IPS-18a (cell line): Measurements from ENCODE around the gene ZSCAN26.

Experiments used
- H3K27ac ChIP-seq: one replicate; pipeline ENCODE4 v1.5.1; 2013; ENCODE audit warnings: low read length
- H3K27me3 ChIP-seq: one replicate; pipeline ENCODE4 v1.6.1; 2013; ENCODE audit warnings: mild to moderate bottlenecking, low read length; ENCODE audit not compliant: control insufficient read depth, insufficient read depth
- H3K36me3 ChIP-seq: one replicate; pipeline ENCODE4 v1.6.1; 2013; ENCODE audit warnings: low read depth, low read length; ENCODE audit not compliant: control insufficient read depth
- H3K4me1 ChIP-seq: one replicate; pipeline ENCODE4 v1.6.1; 2013; ENCODE audit warnings: low read depth, low read length; ENCODE audit not compliant: control insufficient read depth
- H3K4me3 ChIP-seq: one replicate; pipeline ENCODE4 v1.5.1; 2013; ENCODE audit warnings: low read length
- H3K9ac ChIP-seq: one replicate; pipeline ENCODE4 v1.6.1; 2013; ENCODE audit warnings: mild to moderate bottlenecking, low read length, moderate library complexity
- H3K9me3 ChIP-seq: one replicate; pipeline ENCODE4 v1.6.1; 2013; ENCODE audit warnings: low read depth, low read length; ENCODE audit not compliant: control insufficient read depth

The ZSCAN26 gene

DNA sequence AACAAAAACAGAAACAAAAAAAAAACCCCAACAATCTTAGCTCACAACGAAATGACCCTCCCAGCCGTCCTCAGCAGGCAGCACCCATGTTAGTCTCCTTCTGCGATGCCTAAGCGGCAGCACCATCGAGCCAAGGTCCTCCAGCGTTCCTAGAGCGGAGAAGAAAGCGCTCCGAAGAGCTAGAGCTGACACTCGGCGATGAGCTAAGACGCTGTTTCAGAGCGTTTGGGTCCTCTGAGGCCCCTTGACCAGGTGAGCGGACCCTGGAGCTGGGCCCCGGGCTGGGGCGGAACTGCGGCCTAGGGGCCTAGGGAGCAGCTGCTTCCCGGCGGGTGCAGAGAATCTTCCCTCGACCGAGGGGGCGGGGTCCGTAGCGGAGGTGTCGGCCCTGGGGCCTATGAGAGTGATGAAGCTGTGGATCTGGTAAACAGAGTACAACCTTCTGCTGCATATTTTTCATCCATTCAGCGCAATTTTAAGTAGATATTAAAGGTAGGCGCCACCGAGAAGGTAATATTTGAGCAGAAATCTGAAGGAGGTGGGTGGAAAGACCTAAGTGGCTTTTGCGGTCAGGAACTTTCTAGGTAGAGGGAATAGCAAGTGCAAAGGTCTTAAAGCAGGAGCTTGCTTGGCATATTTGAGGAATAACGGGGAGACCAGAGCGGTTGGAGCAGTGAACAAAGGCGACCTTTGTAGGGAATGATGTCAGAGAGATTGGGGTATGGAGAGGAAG is at the start of gene ZSCAN26:
TSS of gene ZSCAN26 (plus strand) at position 182 of the 733 bp plus-strand sequence. CDS start 4,777 bp downstream, outside the sequence.
- Histone ChIP-seq H3K4me3 (peak within 1 kb of the TSS; percentile 87), H3K9ac (peak within 1 kb of the TSS; percentile 82), H3K27ac (peak within 1 kb of the TSS; percentile 54), H3K4me1 (peaks cover 6% of the 10 kb centered on the region), H3K27me3 (peaks cover 15% of the 10 kb centered on the region), H3K36me3 (peaks cover 5% of the 10 kb centered on the region), H3K9me3 (no peaks in the 10 kb centered on the region)

DNA sequence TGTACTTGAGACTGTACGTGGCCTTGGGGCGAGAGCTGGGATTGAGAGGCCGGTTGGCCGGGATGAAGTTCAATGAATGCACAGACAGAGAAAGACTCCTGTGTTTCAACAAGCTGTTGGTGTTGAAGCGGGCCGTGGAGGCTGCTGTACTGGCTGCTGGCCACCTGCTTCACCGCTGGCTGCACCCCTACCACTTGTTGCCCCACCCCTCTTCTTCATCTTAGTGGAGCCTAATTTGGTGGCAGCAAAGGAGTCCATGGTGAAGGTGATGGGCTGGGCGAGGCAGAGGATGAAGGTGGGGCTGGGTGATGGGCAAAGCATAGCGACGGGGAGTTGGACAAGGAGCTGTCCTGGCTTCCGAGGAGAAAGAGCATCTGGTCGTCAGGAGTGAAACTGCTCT is 49.1 kb upstream of the ZSCAN26 start:
- no peak overlapping the region for H3K9ac ChIP-seq
- H3K4me3 ChIP-seq: peak overlapping the region; percentile 64
- H3K27ac ChIP-seq: no peak overlapping the region
- H3K4me1 ChIP-seq: peaks cover 8% of the 10 kb centered on the region
- peaks cover 67% of the 10 kb centered on the region for H3K27me3 ChIP-seq
- no peaks in the 10 kb centered on the region for H3K9me3 ChIP-seq
- H3K36me3 ChIP-seq: no peaks in the 10 kb centered on the region

DNA sequence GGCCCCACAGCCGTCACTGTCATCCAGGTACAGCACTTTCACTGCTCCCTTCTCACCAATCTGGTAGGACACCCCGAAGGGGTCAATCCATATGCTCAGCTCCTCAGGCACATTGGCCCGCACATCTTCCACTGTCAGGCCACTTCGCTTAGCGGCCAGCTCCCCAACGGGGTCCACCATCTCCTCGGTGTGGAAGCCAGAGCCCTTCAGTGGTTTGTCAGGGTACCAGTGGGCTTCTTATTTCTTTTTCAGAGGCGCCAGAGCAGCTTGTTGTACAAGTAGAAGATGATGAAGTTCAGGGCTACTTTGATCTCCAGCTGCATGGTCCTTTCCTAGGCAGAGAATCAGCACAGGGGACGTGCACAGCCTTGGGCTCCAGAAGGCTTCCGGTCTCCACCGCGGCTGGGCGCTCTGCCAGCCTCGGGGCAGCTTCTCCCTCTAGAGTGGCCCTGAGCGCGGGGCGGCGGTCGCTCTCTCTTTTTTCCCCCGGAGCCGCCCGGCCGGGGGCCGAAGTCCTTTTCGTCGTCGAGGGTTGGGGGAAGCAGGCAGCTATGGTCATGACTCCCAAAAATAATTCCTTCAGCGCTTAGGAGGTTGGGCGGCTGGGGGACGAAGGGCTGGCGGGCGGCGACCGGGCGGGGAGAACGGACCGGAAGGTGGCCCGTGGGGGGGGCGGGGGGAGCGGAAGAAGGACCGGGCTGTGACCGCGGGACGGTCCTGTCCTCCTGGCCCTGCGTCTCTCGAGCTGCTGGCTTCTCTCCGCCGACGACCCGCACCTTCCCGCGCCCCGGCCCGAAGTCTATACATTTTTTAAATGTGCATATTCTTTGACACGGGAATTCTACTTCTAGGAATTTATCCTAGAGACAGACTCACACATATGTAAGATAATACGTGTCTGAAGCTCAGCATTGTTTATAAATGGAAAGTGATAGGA is 48.4 kb upstream of the ZSCAN26 start:
- H3K36me3 ChIP-seq: no peaks in the 10 kb centered on the region
- H3K4me1 ChIP-seq: peaks cover 3% of the 10 kb centered on the region
- peak overlapping the region; percentile 64 for H3K4me3 ChIP-seq
- no peak overlapping the region for H3K27ac ChIP-seq
- no peaks in the 10 kb centered on the region for H3K9me3 ChIP-seq
- peaks cover 69% of the 10 kb centered on the region for H3K27me3 ChIP-seq
- no peak overlapping the region for H3K9ac ChIP-seq

DNA sequence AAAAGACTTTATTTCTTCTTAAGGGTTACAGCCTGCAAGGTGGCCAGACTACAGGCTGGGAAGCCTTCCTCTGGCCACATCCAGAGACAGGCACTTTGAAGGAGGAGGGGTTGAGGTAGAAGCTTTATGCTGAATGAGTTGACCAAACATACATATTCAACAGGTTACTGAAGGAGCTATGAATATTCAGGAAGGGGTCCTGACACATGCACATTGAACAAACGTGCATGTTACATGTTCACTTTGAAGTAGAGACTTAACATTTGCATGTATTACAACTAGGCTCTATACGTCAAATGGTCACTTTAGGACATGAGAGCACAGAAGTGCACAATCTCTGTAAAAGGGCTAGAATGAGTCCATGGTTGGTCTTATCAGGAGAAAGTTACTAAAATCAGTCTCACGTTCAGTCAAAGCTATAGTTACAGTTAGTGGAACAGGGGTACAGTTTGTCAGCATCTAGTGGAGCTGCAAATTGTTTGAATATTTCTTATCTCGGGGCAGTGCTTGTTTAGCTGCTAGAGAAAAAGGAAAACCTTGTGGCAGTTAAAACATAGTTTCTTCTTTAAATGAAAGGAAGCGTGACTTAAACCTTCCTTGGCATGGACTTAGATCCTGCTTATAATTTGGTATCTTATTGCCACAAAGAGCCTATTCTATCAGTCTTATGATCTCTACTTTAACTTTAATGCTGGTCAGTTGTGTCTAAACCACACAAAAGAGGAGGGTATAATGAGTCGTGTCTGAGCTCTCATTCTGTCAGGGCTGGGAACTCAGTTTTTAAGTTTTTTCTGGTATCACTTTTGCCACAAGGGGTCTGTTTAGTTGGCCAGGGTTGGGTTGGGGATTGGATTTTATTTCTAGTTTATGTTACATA is 46.4 kb upstream of the ZSCAN26 start:
- Histone ChIP-seq H3K27ac (no peak overlapping the region), H3K27me3 (peaks cover 72% of the 10 kb centered on the region), H3K36me3 (no peaks in the 10 kb centered on the region), H3K9me3 (no peaks in the 10 kb centered on the region), H3K4me3 (no peak overlapping the region), H3K9ac (no peak overlapping the region), H3K4me1 (peaks cover 5% of the 10 kb centered on the region)

DNA sequence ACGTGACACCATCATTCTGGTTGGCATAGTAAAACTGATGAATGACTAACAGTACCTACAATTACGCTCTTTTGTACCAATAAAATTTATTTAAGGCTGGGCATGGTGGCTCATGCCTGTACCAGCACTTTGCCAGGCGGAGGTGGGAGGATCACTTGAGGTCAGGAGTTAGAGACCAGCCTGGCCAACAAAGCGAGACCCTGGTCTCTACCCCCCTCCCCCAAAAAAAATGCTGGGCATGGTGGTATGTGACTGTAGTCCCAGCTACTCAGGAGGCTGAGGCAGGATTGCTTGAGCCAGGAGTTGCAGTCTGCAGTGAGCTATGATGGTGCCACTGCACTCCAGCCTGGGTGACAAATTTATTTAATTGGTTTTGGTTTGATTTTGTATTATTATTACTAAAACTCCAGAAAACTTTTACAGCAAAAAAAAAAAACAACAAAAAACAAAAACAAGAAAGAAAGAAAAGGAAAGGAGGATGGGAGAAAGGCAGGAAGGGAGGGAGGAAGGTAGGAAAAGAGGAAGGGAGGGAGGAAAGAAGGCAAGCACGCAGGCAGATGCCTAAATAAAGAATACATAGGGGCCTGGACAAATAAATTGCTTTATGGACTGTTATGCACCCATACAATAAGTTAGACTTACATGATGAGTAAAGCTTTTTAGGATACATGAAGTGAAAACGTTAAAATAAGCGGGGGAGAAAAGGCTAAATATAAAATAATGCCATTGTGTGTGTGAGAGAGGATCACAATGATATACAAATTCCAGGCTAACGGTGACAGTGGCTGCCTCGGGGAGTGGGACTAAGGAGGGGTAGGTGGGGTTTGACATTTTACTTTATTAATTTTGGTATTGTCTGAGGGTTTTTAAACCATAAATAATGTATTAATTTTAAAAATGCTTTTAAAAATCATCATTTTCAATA is 42.5 kb upstream of the ZSCAN26 start:
- Histone ChIP-seq H3K9me3 (no peaks in the 10 kb centered on the region), H3K27ac (no peak overlapping the region), H3K4me3 (peak overlapping the region; percentile 90), H3K36me3 (peaks cover 25% of the 10 kb centered on the region), H3K9ac (peak overlapping the region; percentile 71), H3K4me1 (peaks cover 5% of the 10 kb centered on the region), H3K27me3 (peaks cover 53% of the 10 kb centered on the region)

DNA sequence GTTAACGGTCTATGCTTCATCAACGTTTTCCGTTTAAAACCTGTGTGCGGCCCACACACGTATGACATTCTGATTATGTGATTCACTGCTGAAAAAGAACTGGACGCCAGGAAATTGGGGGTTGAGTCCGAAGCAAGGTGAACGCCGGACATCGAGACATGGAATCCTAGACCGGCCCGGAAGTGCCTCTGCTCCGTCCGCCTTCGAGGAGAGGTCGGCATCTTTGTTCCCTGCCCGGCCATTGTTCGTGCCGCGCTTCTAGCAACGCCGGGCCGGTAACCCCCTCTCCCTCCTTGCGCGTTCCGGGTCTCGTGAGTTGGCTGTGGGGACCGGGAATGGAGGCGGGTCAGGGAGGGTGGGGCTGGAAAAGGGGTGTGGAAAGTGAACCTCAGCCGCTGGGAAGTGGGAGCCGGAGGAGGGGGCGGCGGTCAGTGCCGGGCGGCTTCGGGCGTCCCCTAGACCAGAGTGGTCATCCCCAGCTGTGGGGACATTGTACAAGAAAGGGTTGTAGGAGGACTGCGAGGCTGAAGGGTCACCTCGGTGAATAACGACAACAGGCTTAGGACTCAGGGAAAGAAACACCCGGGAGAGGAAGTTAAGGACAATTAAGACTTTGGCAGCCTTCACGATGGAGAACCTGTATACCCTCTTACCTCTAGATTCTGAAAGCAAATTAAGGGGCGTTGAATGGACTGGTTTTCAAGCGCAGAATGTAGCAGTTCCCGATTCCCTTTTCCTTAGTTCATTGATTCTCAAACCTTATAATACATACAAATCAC is 41.7 kb upstream of the ZSCAN26 start, which contains the start of gene ZSCAN9:
TSS of gene ZSCAN9 (plus strand) at position 220 of the 779 bp plus-strand sequence. CDS start 1,810 bp downstream, outside the sequence.
- Histone ChIP-seq H3K4me3 (peak within 1 kb of the TSS; percentile 90), H3K9me3 (no peaks in the 10 kb centered on the region), H3K27ac (no peak within 1 kb of the TSS), H3K27me3 (peaks cover 44% of the 10 kb centered on the region), H3K9ac (peak within 1 kb of the TSS; percentile 71), H3K4me1 (peaks cover 5% of the 10 kb centered on the region), H3K36me3 (peaks cover 30% of the 10 kb centered on the region)

DNA sequence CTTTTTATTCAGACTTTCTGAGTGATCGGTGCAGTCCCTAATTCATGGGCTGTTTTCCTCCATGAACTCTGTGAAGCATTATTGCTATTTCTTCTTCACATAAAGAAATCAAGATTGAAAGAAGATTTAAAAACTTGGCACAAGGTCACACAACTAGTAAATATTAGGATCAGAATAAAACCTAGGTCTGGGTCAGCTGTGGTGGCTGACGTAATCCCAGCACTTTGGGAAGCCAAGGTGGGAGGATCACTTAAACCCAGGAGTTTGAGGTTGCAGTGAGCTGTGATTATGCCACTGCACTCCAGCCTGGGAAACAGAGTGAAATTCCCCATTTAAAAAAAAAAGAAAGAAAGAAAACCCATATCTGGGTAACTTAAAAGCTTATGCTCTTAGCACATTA is 40.5 kb upstream of the ZSCAN26 start:
- H3K9me3 ChIP-seq: no peaks in the 10 kb centered on the region
- H3K36me3 ChIP-seq: peaks cover 36% of the 10 kb centered on the region
- peak overlapping the region; percentile 90 for H3K4me3 ChIP-seq
- H3K9ac ChIP-seq: peak overlapping the region; percentile 71
- H3K4me1 ChIP-seq: peaks cover 5% of the 10 kb centered on the region
- no peak overlapping the region for H3K27ac ChIP-seq
- H3K27me3 ChIP-seq: peaks cover 32% of the 10 kb centered on the region

DNA sequence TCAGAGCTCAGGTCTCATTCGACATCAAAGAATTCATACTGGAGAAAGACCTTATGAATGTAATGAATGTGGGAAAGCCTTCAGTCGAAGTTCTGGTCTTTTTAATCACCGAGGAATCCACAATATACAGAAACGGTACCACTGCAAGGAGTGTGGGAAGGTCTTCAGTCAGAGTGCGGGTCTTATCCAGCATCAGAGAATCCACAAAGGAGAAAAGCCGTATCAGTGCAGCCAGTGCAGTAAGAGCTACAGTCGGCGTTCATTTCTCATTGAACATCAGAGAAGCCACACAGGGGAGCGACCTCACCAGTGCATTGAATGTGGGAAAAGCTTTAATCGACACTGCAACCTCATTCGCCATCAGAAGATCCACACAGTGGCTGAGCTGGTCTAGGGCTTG is 34.2 kb upstream of the ZSCAN26 start:
- no peak overlapping the region for H3K27ac ChIP-seq
- peaks cover 56% of the 10 kb centered on the region for H3K36me3 ChIP-seq
- H3K9ac ChIP-seq: no peak overlapping the region
- H3K27me3 ChIP-seq: no peaks in the 10 kb centered on the region
- no peaks in the 10 kb centered on the region for H3K9me3 ChIP-seq
- no peaks in the 10 kb centered on the region for H3K4me1 ChIP-seq
- no peak overlapping the region for H3K4me3 ChIP-seq

DNA sequence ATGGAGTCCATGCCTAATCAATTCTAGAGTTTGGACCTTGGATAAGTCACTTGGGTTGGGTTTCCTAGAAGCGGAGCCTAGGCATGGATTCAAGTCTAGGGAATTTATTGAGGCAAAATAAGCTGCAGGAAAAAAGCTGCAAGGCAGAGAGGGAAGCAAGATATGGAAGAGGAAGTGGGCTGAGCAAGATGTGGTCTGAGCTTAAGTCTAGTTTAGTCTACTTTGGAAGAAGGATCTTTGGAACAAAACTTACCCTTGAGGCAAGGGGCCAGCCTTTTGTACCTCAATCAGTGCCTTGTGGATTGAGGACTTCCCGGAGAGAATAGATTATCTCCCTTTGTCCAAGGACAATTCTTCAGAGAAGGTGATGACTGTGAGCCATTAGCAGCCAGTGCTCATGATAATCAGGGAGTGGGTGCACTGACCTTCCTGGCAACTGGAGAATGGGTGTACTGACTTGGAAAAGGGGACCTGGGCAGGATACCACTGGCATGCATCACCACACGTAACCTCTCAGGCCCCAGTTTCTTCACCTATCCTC is 31.0 kb upstream of the ZSCAN26 start:
- H3K27ac ChIP-seq: no peak overlapping the region
- no peaks in the 10 kb centered on the region for H3K9me3 ChIP-seq
- H3K9ac ChIP-seq: no peak overlapping the region
- H3K36me3 ChIP-seq: peaks cover 29% of the 10 kb centered on the region
- no peaks in the 10 kb centered on the region for H3K27me3 ChIP-seq
- H3K4me1 ChIP-seq: no peaks in the 10 kb centered on the region
- no peak overlapping the region for H3K4me3 ChIP-seq
